Muscle of back (tissue), 11 donors: Measurements from ENCODE around the gene GPER1. TPM values are rescaled to one million over a fixed set of nuclear protein-coding genes. Genes with fewer than 3 reads are reported as not detected.
"Not testable (repeated sequence)": the region's sequence is repeated elsewhere in the genome, so short reads cannot be mapped to it uniquely, and the experiment has no call there.

Experiments
- DNase-seq, 3 donors: peaks; one replicate each; pipeline versions ENCODE4 v3.0.0 to v3.0.0-alpha.2; 2013
- polyA plus RNA-seq, 10 donors: library from polyadenylated mRNA; unstranded; fragments of 120-200 nt; gene quantifications; one replicate each; pipeline ENCODE4 v1.2.1, GENCODE V29; 2013; ENCODE audit not compliant: insufficient read length in 10 of 10

The GPER1 gene
- polyA plus RNA-seq, 10 donors: 6.5 to 15.5 (median 9.9) TPM

DNA sequence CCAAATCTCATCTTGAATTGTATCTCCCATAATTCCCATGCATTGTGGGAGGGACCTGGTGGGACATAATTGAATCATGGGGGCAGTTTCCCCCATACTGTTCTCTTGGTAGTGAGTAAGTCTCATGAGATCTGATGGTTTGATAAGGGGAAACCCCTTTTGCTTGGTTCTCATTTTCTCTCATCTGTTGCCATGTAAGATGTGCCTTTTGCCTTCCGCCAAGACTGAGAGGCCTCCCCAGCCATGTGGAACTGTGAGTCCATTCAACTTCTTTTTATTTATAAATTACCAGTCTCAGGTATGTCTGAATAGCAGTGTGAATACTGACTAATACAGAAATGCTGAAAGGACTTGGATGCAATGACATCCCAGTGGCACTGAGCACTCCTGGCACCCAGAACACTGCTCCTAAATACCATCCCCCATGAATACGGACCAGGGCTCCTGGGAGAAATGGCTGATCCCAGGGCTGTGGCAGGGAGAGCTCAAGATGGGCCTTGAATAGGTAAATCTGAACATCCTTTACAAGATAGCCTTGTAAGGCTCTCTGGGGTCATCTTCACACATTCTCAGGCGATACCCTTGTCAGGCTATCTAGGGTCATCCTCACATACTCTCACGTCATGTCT lies 52.7 kb downstream of the GPER1 start:
- DNase-seq: no peak

- DNase-seq: no peak
Measured at GRCh38 chr7:1141651-1142050, 53.7 kb downstream of the GPER1 start.

DNA sequence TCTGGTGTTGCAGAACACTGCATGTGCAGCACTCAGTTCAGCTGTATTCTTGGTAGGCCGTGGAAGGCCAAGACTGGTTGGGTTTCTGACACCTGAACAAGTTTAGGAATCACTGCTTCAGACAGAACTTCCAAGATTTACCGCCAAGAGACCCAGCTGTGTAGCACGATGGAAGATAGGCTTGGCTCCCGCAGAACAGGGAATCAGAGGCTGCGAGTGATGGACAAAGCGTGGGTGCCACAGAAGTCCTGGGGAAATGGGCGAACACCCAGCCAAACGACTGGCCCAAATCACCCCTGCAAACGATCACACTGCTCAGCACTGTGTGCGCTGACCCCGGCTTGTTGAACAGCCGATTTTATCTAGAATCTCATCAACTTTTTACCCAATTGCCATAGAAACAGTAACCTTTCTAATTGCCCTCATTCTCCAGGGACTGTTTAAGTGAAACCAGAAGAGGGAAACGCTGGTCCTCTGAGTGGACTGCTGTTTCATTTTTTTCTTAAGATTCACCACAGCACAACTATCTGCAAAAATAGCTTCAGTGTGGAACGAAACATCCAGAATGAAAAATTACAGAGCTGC lies 54.2 kb downstream of the GPER1 start:
- no peak for DNase-seq

GRCh38 chr7:1143031-1143430 lies 55.1 kb downstream of the GPER1 start:
- not testable (repeated sequence) for DNase-seq

Other genes starting within 250 kb of the GPER1 start
- gene GET4, start 211.6 kb upstream of the GPER1 start, polyA plus RNA-seq: 10 to 100 TPM; 27.5 to 39.4 (median 36.7) TPM
- 1 to 10 TPM; 1.4 to 4.3 (median 2.3) TPM for gene ADAP1, start 133.4 kb upstream of the GPER1 start, polyA plus RNA-seq
- gene COX19, start 112.6 kb upstream of the GPER1 start, polyA plus RNA-seq: 10 to 100 TPM in 6 of 10 donors, 1 to 10 TPM in 4; 7.0 to 12.4 (median 10.5) TPM
- gene CYP2W1, start 104.9 kb upstream of the GPER1 start, polyA plus RNA-seq: 10 to 100 TPM in 2 of 10 donors, under 1 TPM in 8; 0.27 to 11.0 (median 0.36) TPM
- gene GPR146, start 43.6 kb upstream of the GPER1 start, polyA plus RNA-seq: 1 to 10 TPM; 1.4 to 4.4 (median 3.2) TPM
- gene ZFAND2A, start 72.1 kb downstream of the GPER1 start, polyA plus RNA-seq: 10 to 100 TPM; 10.2 to 17.9 (median 13.8) TPM
- under 1 TPM in 3 of 10 donors, not detected in 7; 0.09 to 0.46 (median 0.26) TPM for gene UNCX, start 144.8 kb downstream of the GPER1 start, polyA plus RNA-seq